ENCODE measurements around the gene SCRT2.

SCRT2 gene

GRCh38 chr20:709423-709822, 33.8 kb upstream of the SCRT2 start:
- no peak for TF ChIP-seq CTCF (IDR thresholded peaks at IDR 0.05; ENCODE audit: borderline replicate concordance, control extremely low read depth, extremely low read depth, insufficient read depth, missing control alignments)
- in situ Hi-C loops (cut with MboI; ENCODE audit: low sequenced_read_pairs, unreplicated experiment): no loop called here
- DNase-seq (ENCODE audit: low spot score): no peak

GRCh38 chr20:708956-709355, 33.4 kb upstream of the SCRT2 start:
- DNase-seq (ENCODE audit: low spot score): no peak
- no peak for TF ChIP-seq CTCF (IDR thresholded peaks at IDR 0.05; ENCODE audit: borderline replicate concordance, control extremely low read depth, extremely low read depth, insufficient read depth, missing control alignments)
- in situ Hi-C loops (cut with MboI; ENCODE audit: low sequenced_read_pairs, unreplicated experiment): no loop called here

GRCh38 chr20:707451-708110, 32.0 kb upstream of the SCRT2 start:
- no peak for TF ChIP-seq CTCF (IDR thresholded peaks at IDR 0.05; ENCODE audit: borderline replicate concordance, control extremely low read depth, extremely low read depth, insufficient read depth, missing control alignments)
- in situ Hi-C loops (cut with MboI; ENCODE audit: low sequenced_read_pairs, unreplicated experiment): no loop called here
- no peak for DNase-seq (ENCODE audit: low spot score)

GRCh38 chr20:706366-706885, 30.8 kb upstream of the SCRT2 start:
- no peak for DNase-seq (ENCODE audit: low spot score)
- TF ChIP-seq CTCF (IDR thresholded peaks at IDR 0.05; ENCODE audit: borderline replicate concordance, control extremely low read depth, extremely low read depth, insufficient read depth, missing control alignments): no peak
- in situ Hi-C loops (cut with MboI; ENCODE audit: low sequenced_read_pairs, unreplicated experiment): no loop called here

- TF ChIP-seq CTCF (IDR thresholded peaks at IDR 0.05; ENCODE audit: borderline replicate concordance, control extremely low read depth, extremely low read depth, insufficient read depth, missing control alignments): no peak
- in situ Hi-C loops (cut with MboI; ENCODE audit: low sequenced_read_pairs, unreplicated experiment): no loop called here
- DNase-seq (ENCODE audit: low spot score): no peak
Observed at GRCh38 chr20:704726-705125, 29.1 kb upstream of the SCRT2 start.

- no peak for DNase-seq (ENCODE audit: low spot score)
- in situ Hi-C loops (cut with MboI; ENCODE audit: low sequenced_read_pairs, unreplicated experiment): no loop called here
- TF ChIP-seq CTCF (IDR thresholded peaks at IDR 0.05; ENCODE audit: borderline replicate concordance, control extremely low read depth, extremely low read depth, insufficient read depth, missing control alignments): no peak
Observed at GRCh38 chr20:703426-703825, 27.8 kb upstream of the SCRT2 start.
